ENCODE data around the gene PUSL1.

PUSL1 gene

GRCh38 chr1:1305300-1306069 is 2.9 kb upstream of the PUSL1 start:
- DNase-seq (ENCODE audit: low read depth), result peak; percentile 33
- TF ChIP-seq CTCF (IDR thresholded peaks at IDR 0.05; ENCODE audit: low read depth, low read length, missing control alignments), result peak; percentile 16
- H3K4me3 ChIP-seq (ENCODE audit: low read depth, low read length), result peak overlapping the region; percentile 76

DNA sequence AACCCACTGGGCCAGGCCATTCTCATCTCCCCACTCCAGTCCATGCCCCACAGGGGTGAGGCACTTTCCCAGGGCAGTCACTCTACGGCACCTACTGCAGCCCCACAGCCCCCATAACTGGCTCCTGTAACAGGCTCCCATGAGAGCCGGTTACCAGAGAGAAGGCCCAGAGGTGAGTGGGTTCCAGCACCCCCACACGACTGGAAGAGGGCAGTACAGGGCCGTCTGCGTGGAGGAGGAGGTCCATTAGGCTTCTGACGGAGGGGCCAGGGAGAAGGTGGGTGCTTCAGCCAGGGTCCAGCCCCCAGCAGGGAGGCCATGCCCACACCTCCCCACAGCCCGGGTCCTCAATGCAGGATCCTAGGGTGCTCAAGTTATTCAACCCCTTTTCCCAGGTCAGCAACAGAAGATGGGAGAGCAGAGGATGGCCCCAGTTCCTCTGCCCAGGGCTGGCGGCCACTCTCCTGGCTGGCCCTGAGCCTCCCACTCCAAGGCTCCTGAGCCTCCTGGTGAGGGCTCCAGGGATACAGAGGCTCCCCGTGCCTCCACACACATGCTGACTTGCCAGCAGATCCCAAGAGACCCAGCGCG is 2.2 kb upstream of the PUSL1 start:
- no peak for DNase-seq (ENCODE audit: low read depth)
- peak; percentile 45 for TF ChIP-seq CTCF (IDR thresholded peaks at IDR 0.05; ENCODE audit: low read depth, low read length, missing control alignments)
- H3K4me3 ChIP-seq (ENCODE audit: low read depth, low read length), result peak overlapping the region; percentile 76

- TF ChIP-seq CTCF (IDR thresholded peaks at IDR 0.05; ENCODE audit: low read depth, low read length, missing control alignments), result no peak
- H3K4me3 ChIP-seq (ENCODE audit: low read depth, low read length), result peak overlapping the region; percentile 76
Measured at GRCh38 chr1:1306661-1307260, 1.6 kb upstream of the PUSL1 start.

GRCh38 chr1:1307261-1307922 is 1.0 kb upstream of the PUSL1 start:
- no peak for TF ChIP-seq CTCF (IDR thresholded peaks at IDR 0.05; ENCODE audit: low read depth, low read length, missing control alignments)
- peak overlapping the region; percentile 76 for H3K4me3 ChIP-seq (ENCODE audit: low read depth, low read length)
- no peak for DNase-seq (ENCODE audit: low read depth)

More at GRCh38 chr1:1306661-1307260, 1.6 kb upstream of the PUSL1 start:
- DNase-seq (ENCODE audit: low read depth), result no peak

- DNase-seq (ENCODE audit: low read depth), result no peak
- peak overlapping the region; percentile 89 for H3K4me3 ChIP-seq (ENCODE audit: low read depth, low read length)
- TF ChIP-seq CTCF (IDR thresholded peaks at IDR 0.05; ENCODE audit: low read depth, low read length, missing control alignments), result no peak
Measured at GRCh38 chr1:1308756-1309250, 406 bp downstream of the PUSL1 start.

- DNase-seq (ENCODE audit: low read depth), result no peak
- H3K4me3 ChIP-seq (ENCODE audit: low read depth, low read length), result peak overlapping the region; percentile 89
- no peak for TF ChIP-seq CTCF (IDR thresholded peaks at IDR 0.05; ENCODE audit: low read depth, low read length, missing control alignments)
Measured at GRCh38 chr1:1309251-1310108, 1.1 kb downstream of the PUSL1 start.

All from GM12864 (cell line).